Ishikawa (cell line): Measurements from ENCODE around the gene CPNE4.

ENCODE experiments used
- CEBPB ChIP-seq: IDR thresholded peaks from 2 replicates; pipeline ENCODE4 v1.6.1; 2012
- CREB1 ChIP-seq: IDR thresholded peaks from 2 replicates; pipeline ENCODE4 v1.6.1; 2012; ENCODE audit warnings: low read depth
- EGR1 ChIP-seq: IDR thresholded peaks from 2 replicates; pipeline ENCODE4 v1.6.1; 2012
- EP300 ChIP-seq: IDR thresholded peaks from 2 replicates; pipeline ENCODE4 v1.6.1; 2012; ENCODE audit warnings: borderline replicate concordance
- FOXM1 ChIP-seq: IDR thresholded peaks from 2 replicates; pipeline ENCODE4 v1.6.1; 2012; ENCODE audit warnings: low read depth, borderline replicate concordance
- MAX ChIP-seq: IDR thresholded peaks from 2 replicates; pipeline ENCODE4 v1.6.1; 2012
- NFIC ChIP-seq: IDR thresholded peaks from 2 replicates; pipeline ENCODE4 v1.6.1; 2012
- RAD21 ChIP-seq: IDR thresholded peaks from 2 replicates; pipeline ENCODE4 v1.6.1; 2012; ENCODE audit warnings: low read depth
- REST ChIP-seq: IDR thresholded peaks from 2 replicates; pipeline ENCODE4 v1.6.1; 2012; ENCODE audit warnings: low read depth, mild to moderate bottlenecking
- TAF1 ChIP-seq: IDR thresholded peaks from 2 replicates; pipeline ENCODE4 v1.6.1; 2012; ENCODE audit warnings: low read depth, mild to moderate bottlenecking
- TCF12 ChIP-seq: IDR thresholded peaks from 2 replicates; pipeline ENCODE4 v1.6.1; 2012; ENCODE audit warnings: low read depth
- YY1 ChIP-seq: IDR thresholded peaks from 2 replicates; pipeline ENCODE4 v1.6.1; 2012; ENCODE audit warnings: low read depth

GRCh38 chr3:131692356-131692755, 342.5 kb downstream of the CPNE4 start:
- TF ChIP-seq FOXM1 (no peak), YY1 (no peak), MAX (no peak), EP300 (no peak), NFIC (no peak), CEBPB (no peak), RAD21 (no peak), REST (no peak), EGR1 (no peak), CREB1 (no peak), TAF1 (no peak), TCF12 (no peak)
